Keratinocyte (primary cell): ENCODE results near the gene S100A2. TPM values are rescaled to one million over a fixed set of nuclear protein-coding genes. Genes with fewer than 3 reads are reported as not detected.
A peak's percentile ranks its signal among the peaks of the same experiment; 100 is the strongest.

ENCODE experiments used
- DNase-seq: peaks from one replicate; pipeline ENCODE4 v3.0.0-alpha.2; 2011; ENCODE audit warnings: low read depth, missing footprints, low spot score
- FAIRE-seq: peaks from 2 replicates; lab custom pipeline; 2011; peaks lifted over from hg19 to GRCh38; lab: Jason Lieb, UNC
- H2AFZ ChIP-seq: 2 replicates; pipeline ENCODE4 v1.6.0; 2012; ENCODE audit warnings: low read length, control low read depth, inconsistent platforms; ENCODE audit not compliant: control insufficient read depth
- H3K27ac ChIP-seq: 2 replicates; pipeline ENCODE4 v1.5.1; 2011; ENCODE audit warnings: low read length; ENCODE audit not compliant: control insufficient read depth, insufficient read depth
- H3K27me3 ChIP-seq: 3 replicates; pipeline ENCODE4 v1.6.0; 2011; ENCODE audit warnings: low read length; ENCODE audit not compliant: control insufficient read depth, insufficient read depth; ENCODE audit errors: extremely low read depth
- H3K36me3 ChIP-seq, 2 experiments: 2 replicates in 1 of 2; 3 replicates in 1 of 2; pipeline ENCODE4 v1.5.1; 2011; ENCODE audit warnings: low read length in 2 of 2, mild to moderate bottlenecking in 1 of 2; ENCODE audit not compliant: control insufficient read depth in 2 of 2, insufficient read depth in 2 of 2; ENCODE audit errors: extremely low read depth in 1 of 2
- H3K4me1 ChIP-seq: 3 replicates; pipeline ENCODE4 v1.5.1; 2011; ENCODE audit warnings: low read length; ENCODE audit not compliant: control insufficient read depth, insufficient read depth; ENCODE audit errors: extremely low read depth
- H3K4me2 ChIP-seq: 3 replicates; pipeline ENCODE4 v1.6.0; 2011; ENCODE audit warnings: low read depth, low read length; ENCODE audit not compliant: control insufficient read depth, insufficient read depth; ENCODE audit errors: extremely low read depth
- H3K4me3 ChIP-seq, 3 experiments: fragments of 200-600 bp in 1 of 3; sonication (generic) in 1 of 3; 2 replicates in 2 of 3; 3 replicates in 1 of 3; pipeline ENCODE4 v1.5.1; 2011 to 2016; ENCODE audit warnings: low read length in 3 of 3, mild to moderate bottlenecking in 3 of 3, control low read depth in 2 of 3, inconsistent platforms in 1 of 3, low read depth in 1 of 3, mixed read lengths in 1 of 3, mixed run types in 1 of 3, moderate library complexity in 1 of 3; ENCODE audit not compliant: control insufficient read depth in 2 of 3, insufficient read depth in 2 of 3; ENCODE audit errors: extremely low read depth in 1 of 3
- H3K79me2 ChIP-seq: 2 replicates; pipeline ENCODE4 v1.6.0; 2012; ENCODE audit warnings: low read length; ENCODE audit not compliant: control insufficient read depth, insufficient read depth
- H3K9ac ChIP-seq: 3 replicates; pipeline ENCODE4 v1.6.0; 2011; ENCODE audit warnings: low read length; ENCODE audit not compliant: control insufficient read depth, insufficient read depth; ENCODE audit errors: extremely low read depth
- H3K9me1 ChIP-seq: 3 replicates; pipeline ENCODE4 v1.6.0; 2011; ENCODE audit warnings: low read length; ENCODE audit not compliant: control insufficient read depth, insufficient read depth; ENCODE audit errors: extremely low read depth
- H3K9me3 ChIP-seq: 2 replicates; pipeline ENCODE4 v1.5.1; 2012; ENCODE audit warnings: low read depth, low read length; ENCODE audit not compliant: control insufficient read depth
- H4K20me1 ChIP-seq: 3 replicates; pipeline ENCODE4 v1.6.0; 2011; ENCODE audit warnings: low read length; ENCODE audit not compliant: control insufficient read depth, insufficient read depth; ENCODE audit errors: extremely low read depth
- CTCF ChIP-seq, 3 experiments: IDR thresholded peaks in 1 of 3; conservative IDR thresholded peaks in 1 of 3; optimal IDR thresholded peaks in 1 of 3; 2 replicates in 2 of 3; 3 replicates in 1 of 3; pipeline versions ENCODE3 to v1.5.1; 2011; ENCODE audit warnings: low read length in 3 of 3, mild to moderate bottlenecking in 3 of 3, moderate library complexity in 2 of 3, control low read depth in 1 of 3, inconsistent platforms in 1 of 3; ENCODE audit not compliant: insufficient read depth in 2 of 3; ENCODE audit errors: extremely low read depth in 1 of 3
- EZH2 ChIP-seq: IDR thresholded peaks from one replicate; pipeline ENCODE4 v1.6.1; 2012; ENCODE audit warnings: inconsistent platforms, mild to moderate bottlenecking, low read length, moderate library complexity
- dilution Hi-C: fragments of 300-500 bp; cut with MboI; formaldehyde crosslinking; loops from one replicate; pipeline ENCODE4 v1.7.0; 2020; ENCODE audit warnings: low sequenced_read_pairs; ENCODE audit not compliant: extremely low pct_ligation_motif_present
- polyA plus RNA-seq, 5 experiments: library from polyadenylated mRNA; depleted of rRNA in 3 of 5; stranded (reverse) in 3 of 5; stranded (forward) in 1 of 5; unstranded in 1 of 5; fragments of >200 nt; gene quantifications; 1 replicate in 1 of 5; 2 replicates in 3 of 5; 3 replicates in 1 of 5; pipeline versions ENCODE4 v1.2.1 to v1.2.3, GENCODE V29; 2011 to 2012; ENCODE audit warnings: missing spikeins in 2 of 5, low read depth in 1 of 5, low replicate concordance in 1 of 5

The S100A2 gene
- polyA plus RNA-seq, 1 donor (not counting 4 experiments of a cell fraction or from before 2014, with no cell fraction given) = 12,757 TPM

DNA sequence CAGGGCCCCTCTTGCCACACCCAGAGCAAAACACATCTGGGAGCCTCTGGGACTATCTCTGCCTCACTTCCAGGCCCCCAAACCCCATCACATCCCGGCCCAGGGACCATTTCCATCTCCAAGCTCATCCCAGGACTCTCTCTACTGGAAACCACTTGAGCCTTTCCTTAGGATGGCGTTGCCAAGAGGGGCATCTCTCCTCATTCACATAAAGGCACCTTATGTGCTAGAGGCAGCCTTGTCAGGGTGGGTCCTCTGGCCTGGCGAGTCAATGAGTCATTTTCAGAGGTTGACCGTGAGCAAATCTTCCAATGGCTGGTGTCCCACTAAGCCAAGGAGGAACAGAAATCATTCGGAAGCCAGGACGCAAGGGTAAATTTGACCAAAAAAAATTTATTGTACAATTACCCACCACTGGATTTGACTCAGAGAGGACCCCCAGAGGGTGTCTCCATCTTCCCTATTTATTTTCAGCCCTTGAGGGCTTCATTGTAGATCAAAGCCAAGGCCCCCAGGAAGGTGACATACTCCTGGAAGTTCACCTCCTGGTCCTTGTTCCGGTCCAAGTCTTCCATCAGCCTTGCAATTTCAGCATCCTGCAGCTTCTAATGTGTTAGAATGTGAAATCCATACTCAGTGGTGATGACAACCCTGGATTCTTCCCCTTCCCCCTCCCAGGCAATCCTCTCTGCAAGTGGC, 31.3 kb downstream of the S100A2 start:
- Histone ChIP-seq H4K20me1 (peaks cover 8% of the 10 kb centered on the region), H3K9me1 (no peaks in the 10 kb centered on the region), H3K9ac (peak overlapping the region; percentile 99), H3K9me3 (no peaks in the 10 kb centered on the region), H3K4me2 (peak overlapping the region; percentile 100), H3K79me2 (peaks cover 16% of the 10 kb centered on the region), H3K27me3 (no peaks in the 10 kb centered on the region), H3K4me3 (peak overlapping the region; percentile 64 to 100 (median 95)), H3K36me3 (peaks cover 2 to 15% of the 10 kb centered on the region in 2 experiments), H2AFZ (no peak overlapping the region), H3K4me1 (peaks cover 60% of the 10 kb centered on the region), H3K27ac (peak overlapping the region; percentile 99)
- TF ChIP-seq CTCF (optimal IDR thresholded peaks at IDR 0.05 in 1 of 3, IDR thresholded peaks at IDR 0.05 in 1 of 3, conservative IDR thresholded peaks at IDR 0.05 in 1 of 3; ENCODE audit: extremely low read depth in 1 of 3, insufficient read depth in 2 of 3, low read length in 3 of 3) (no peak), EZH2 (no peak)
- dilution Hi-C loops = no loop called here
- FAIRE-seq (peak; percentile 9), DNase-seq (no peak)

GRCh38 chr1:153533689-153534201, 31.9 kb downstream of the S100A2 start:
- Histone ChIP-seq H3K79me2 (peaks cover 16% of the 10 kb centered on the region), H3K36me3 (peaks cover 2 to 15% of the 10 kb centered on the region in 2 experiments), H3K27ac (peak overlapping the region; percentile 99), H3K4me2 (peak overlapping the region; percentile 100), H4K20me1 (peaks cover 8% of the 10 kb centered on the region), H3K4me1 (peaks cover 57% of the 10 kb centered on the region), H3K27me3 (no peaks in the 10 kb centered on the region), H3K9me3 (no peaks in the 10 kb centered on the region), H2AFZ (no peak overlapping the region), H3K4me3 (peak overlapping the region; percentile 64 to 100 (median 95)), H3K9me1 (no peaks in the 10 kb centered on the region), H3K9ac (peak overlapping the region; percentile 99)
- DNase-seq (peak; percentile 80), FAIRE-seq (peak; percentile 83)
- dilution Hi-C loops = no loop called here
- TF ChIP-seq EZH2 (no peak), CTCF (optimal IDR thresholded peaks at IDR 0.05 in 1 of 3, IDR thresholded peaks at IDR 0.05 in 1 of 3, conservative IDR thresholded peaks at IDR 0.05 in 1 of 3; ENCODE audit: extremely low read depth in 1 of 3, insufficient read depth in 2 of 3, low read length in 3 of 3) (no peak)
